Measurements from ENCODE around the gene ACACA. TPM values are rescaled to one million over a fixed set of nuclear protein-coding genes. Genes with fewer than 3 reads are reported as not detected.

Gene ACACA
- total and polyA plus RNA-seq, 4 donors = 6.1 to 49.9 (median 23.7) TPM

GRCh38 chr17:37293770-37294169 lies 112.9 kb downstream of the ACACA start:
- WGBS, 2 donors = 90 to 92% methylated on average over 5 of the region's 5 CpGs
- no peak for DNase-seq
- intact Hi-C loops (cut with DNase I) = no loop called here
- H3K27ac ChIP-seq (ENCODE audit: low read depth in 1 of 2, low read length in 2 of 2) = no peak overlapping the region
- no peaks in the 10 kb centered on the region for H3K36me3 ChIP-seq (ENCODE audit: control insufficient read depth in 1 of 2, insufficient read depth in 2 of 2, low read length in 1 of 2)
- H3K4me1 ChIP-seq (ENCODE audit: control insufficient read depth in 1 of 2, insufficient read depth in 2 of 2, low read length in 2 of 2) = no peaks in the 10 kb centered on the region
- H3K27me3 ChIP-seq (ENCODE audit: control insufficient read depth in 1 of 2, insufficient read depth in 2 of 2, low read length in 1 of 2) = no peaks in the 10 kb centered on the region
- H3K9me3 ChIP-seq (ENCODE audit: control insufficient read depth, low read length) = no peaks in the 10 kb centered on the region
- H3K4me3 ChIP-seq (ENCODE audit: low read length in 2 of 2) = no peak overlapping the region
- no peak for ATAC-seq (ENCODE audit: low FRiP score)

- DNase-seq (no peak), ATAC-seq (ENCODE audit: low FRiP score) (no peak)
- Histone ChIP-seq H3K27me3 (ENCODE audit: control insufficient read depth in 1 of 2, insufficient read depth in 2 of 2, low read length in 1 of 2) (no peaks in the 10 kb centered on the region), H3K4me3 (ENCODE audit: low read length in 2 of 2) (no peak overlapping the region), H3K27ac (ENCODE audit: low read depth in 1 of 2, low read length in 2 of 2) (no peak overlapping the region), H3K9me3 (ENCODE audit: control insufficient read depth, low read length) (no peaks in the 10 kb centered on the region), H3K4me1 (ENCODE audit: control insufficient read depth in 1 of 2, insufficient read depth in 2 of 2, low read length in 2 of 2) (no peaks in the 10 kb centered on the region), H3K36me3 (ENCODE audit: control insufficient read depth in 1 of 2, insufficient read depth in 2 of 2, low read length in 1 of 2) (no peaks in the 10 kb centered on the region)
- 80 to 83% methylated on average over 9 of the region's 9 CpGs for WGBS, 2 donors
- intact Hi-C loops (cut with DNase I) = no loop called here
These were observed 114.1 kb downstream of the ACACA start for GRCh38 chr17:37292429-37293139.

- Histone ChIP-seq H3K9me3 (ENCODE audit: control insufficient read depth, low read length) (no peaks in the 10 kb centered on the region), H3K4me3 (ENCODE audit: low read length in 2 of 2) (no peak overlapping the region), H3K27ac (ENCODE audit: low read depth in 1 of 2, low read length in 2 of 2) (no peak overlapping the region), H3K27me3 (ENCODE audit: control insufficient read depth in 1 of 2, insufficient read depth in 2 of 2, low read length in 1 of 2) (no peaks in the 10 kb centered on the region), H3K36me3 (ENCODE audit: control insufficient read depth in 1 of 2, insufficient read depth in 2 of 2, low read length in 1 of 2) (no peaks in the 10 kb centered on the region), H3K4me1 (ENCODE audit: control insufficient read depth in 1 of 2, insufficient read depth in 2 of 2, low read length in 2 of 2) (no peaks in the 10 kb centered on the region)
- DNase-seq = no peak
- intact Hi-C loops (cut with DNase I) = no loop called here
- 68 to 78% methylated on average over 4 of the region's 4 CpGs for WGBS, 2 donors
- no peak for ATAC-seq (ENCODE audit: low FRiP score)
These were observed 115.3 kb downstream of the ACACA start for GRCh38 chr17:37291351-37291750.

- H3K27me3 ChIP-seq (ENCODE audit: control insufficient read depth in 1 of 2, insufficient read depth in 2 of 2, low read length in 1 of 2) = no peaks in the 10 kb centered on the region
- intact Hi-C loops (cut with DNase I) = no loop called here
- H3K4me1 ChIP-seq (ENCODE audit: control insufficient read depth in 1 of 2, insufficient read depth in 2 of 2, low read length in 2 of 2) = peaks cover 2 to 3% of the 10 kb centered on the region in 2 donors
- 78 to 92% methylated on average over 1 of the region's 1 CpG for WGBS, 2 donors
- no peak for ATAC-seq (ENCODE audit: low FRiP score)
- DNase-seq = no peak
- no peak overlapping the region for H3K27ac ChIP-seq (ENCODE audit: low read depth in 1 of 2, low read length in 2 of 2)
- H3K9me3 ChIP-seq (ENCODE audit: control insufficient read depth, low read length) = no peaks in the 10 kb centered on the region
- H3K4me3 ChIP-seq (ENCODE audit: low read length in 2 of 2) = no peak overlapping the region
- no peaks in the 10 kb centered on the region for H3K36me3 ChIP-seq (ENCODE audit: control insufficient read depth in 1 of 2, insufficient read depth in 2 of 2, low read length in 1 of 2)
These were observed 120.2 kb downstream of the ACACA start for GRCh38 chr17:37286430-37286829.

GRCh38 chr17:37284191-37284590 lies 122.4 kb downstream of the ACACA start:
- Histone ChIP-seq H3K36me3 (ENCODE audit: control insufficient read depth in 1 of 2, insufficient read depth in 2 of 2, low read length in 1 of 2) (no peaks in the 10 kb centered on the region), H3K9me3 (ENCODE audit: control insufficient read depth, low read length) (no peaks in the 10 kb centered on the region), H3K4me1 (ENCODE audit: control insufficient read depth in 1 of 2, insufficient read depth in 2 of 2, low read length in 2 of 2) (peaks cover 2 to 3% of the 10 kb centered on the region in 2 donors), H3K4me3 (ENCODE audit: low read length in 2 of 2) (no peak overlapping the region), H3K27me3 (ENCODE audit: control insufficient read depth in 1 of 2, insufficient read depth in 2 of 2, low read length in 1 of 2) (no peaks in the 10 kb centered on the region), H3K27ac (ENCODE audit: low read depth in 1 of 2, low read length in 2 of 2) (no peak overlapping the region)
- WGBS, 2 donors = 90 to 91% methylated on average over 2 of the region's 2 CpGs
- ATAC-seq (ENCODE audit: low FRiP score) (no peak), DNase-seq (no peak)
- intact Hi-C loops (cut with DNase I) = no loop called here

GRCh38 chr17:37283414-37283961 lies 123.1 kb downstream of the ACACA start:
- Histone ChIP-seq H3K4me1 (ENCODE audit: control insufficient read depth in 1 of 2, insufficient read depth in 2 of 2, low read length in 2 of 2) (peaks cover 2 to 3% of the 10 kb centered on the region in 2 donors), H3K9me3 (ENCODE audit: control insufficient read depth, low read length) (no peaks in the 10 kb centered on the region), H3K27me3 (ENCODE audit: control insufficient read depth in 1 of 2, insufficient read depth in 2 of 2, low read length in 1 of 2) (no peaks in the 10 kb centered on the region), H3K27ac (ENCODE audit: low read depth in 1 of 2, low read length in 2 of 2) (no peak overlapping the region), H3K4me3 (ENCODE audit: low read length in 2 of 2) (no peak overlapping the region), H3K36me3 (ENCODE audit: control insufficient read depth in 1 of 2, insufficient read depth in 2 of 2, low read length in 1 of 2) (no peaks in the 10 kb centered on the region)
- DNase-seq (no peak), ATAC-seq (ENCODE audit: low FRiP score) (no peak)
- intact Hi-C loops (cut with DNase I) = no loop called here

GRCh38 chr17:37280841-37281240 lies 125.8 kb downstream of the ACACA start:
- ATAC-seq (ENCODE audit: low FRiP score) (no peak), DNase-seq (no peak)
- intact Hi-C loops (cut with DNase I) = no loop called here
- 98 to 99% methylated on average over 6 of the region's 6 CpGs for WGBS, 2 donors
- no peaks in the 10 kb centered on the region for H3K9me3 ChIP-seq (ENCODE audit: control insufficient read depth, low read length)
- no peak overlapping the region for H3K27ac ChIP-seq (ENCODE audit: low read depth in 1 of 2, low read length in 2 of 2)
- peaks cover 0 to 3% of the 10 kb centered on the region in 2 donors for H3K36me3 ChIP-seq (ENCODE audit: control insufficient read depth in 1 of 2, insufficient read depth in 2 of 2, low read length in 1 of 2)
- no peak overlapping the region for H3K4me3 ChIP-seq (ENCODE audit: low read length in 2 of 2)
- H3K4me1 ChIP-seq (ENCODE audit: control insufficient read depth in 1 of 2, insufficient read depth in 2 of 2, low read length in 2 of 2) = peaks cover 2 to 3% of the 10 kb centered on the region in 2 donors
- no peaks in the 10 kb centered on the region for H3K27me3 ChIP-seq (ENCODE audit: control insufficient read depth in 1 of 2, insufficient read depth in 2 of 2, low read length in 1 of 2)

- WGBS, 2 donors = 80 to 83% methylated on average over 2 of the region's 2 CpGs
- Histone ChIP-seq H3K4me1 (ENCODE audit: control insufficient read depth in 1 of 2, insufficient read depth in 2 of 2, low read length in 2 of 2) (no peaks in the 10 kb centered on the region), H3K27ac (ENCODE audit: low read depth in 1 of 2, low read length in 2 of 2) (no peak overlapping the region), H3K4me3 (ENCODE audit: low read length in 2 of 2) (no peak overlapping the region), H3K9me3 (ENCODE audit: control insufficient read depth, low read length) (no peaks in the 10 kb centered on the region), H3K27me3 (ENCODE audit: control insufficient read depth in 1 of 2, insufficient read depth in 2 of 2, low read length in 1 of 2) (no peaks in the 10 kb centered on the region), H3K36me3 (ENCODE audit: control insufficient read depth in 1 of 2, insufficient read depth in 2 of 2, low read length in 1 of 2) (peaks cover 0 to 6% of the 10 kb centered on the region in 2 donors)
- DNase-seq (no peak), ATAC-seq (ENCODE audit: low FRiP score) (no peak)
- intact Hi-C loops (cut with DNase I) = no loop called here
These were observed 128.3 kb downstream of the ACACA start for GRCh38 chr17:37278247-37278894.

DNA sequence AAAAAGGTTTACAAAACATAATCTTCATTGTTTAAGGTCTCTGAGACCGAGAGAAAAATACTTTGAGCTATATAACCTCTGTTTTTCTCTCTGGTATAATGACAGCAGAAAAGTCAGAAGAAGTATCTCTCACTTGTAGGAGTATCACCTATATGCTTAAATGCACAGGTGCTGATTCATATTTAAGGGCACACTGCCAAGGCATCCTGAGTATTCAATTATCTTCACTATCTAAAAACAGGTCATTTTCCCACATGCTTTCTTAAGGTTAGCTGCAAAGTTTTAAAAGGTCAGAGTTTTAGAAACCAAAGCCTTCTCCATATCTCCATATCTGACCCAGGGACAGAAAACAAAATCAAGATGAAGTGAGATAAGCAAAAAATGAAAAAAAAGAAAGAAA lies 130.2 kb downstream of the ACACA start:
- 3 to 4% methylated on average over 1 of the region's 1 CpG for WGBS, 2 donors
- intact Hi-C loops (cut with DNase I) = no loop called here
- Histone ChIP-seq H3K36me3 (ENCODE audit: control insufficient read depth in 1 of 2, insufficient read depth in 2 of 2, low read length in 1 of 2) (peaks cover 0 to 6% of the 10 kb centered on the region in 2 donors), H3K27me3 (ENCODE audit: control insufficient read depth in 1 of 2, insufficient read depth in 2 of 2, low read length in 1 of 2) (no peaks in the 10 kb centered on the region), H3K9me3 (ENCODE audit: control insufficient read depth, low read length) (no peaks in the 10 kb centered on the region), H3K27ac (ENCODE audit: low read depth in 1 of 2, low read length in 2 of 2) (no peak overlapping the region), H3K4me1 (ENCODE audit: control insufficient read depth in 1 of 2, insufficient read depth in 2 of 2, low read length in 2 of 2) (no peaks in the 10 kb centered on the region), H3K4me3 (ENCODE audit: low read length in 2 of 2) (no peak overlapping the region)
- ATAC-seq (ENCODE audit: low FRiP score) (no peak), DNase-seq (no peak)
